ENCODE results near the gene FAM170B. TPM values are rescaled to one million over a fixed set of nuclear protein-coding genes. Genes with fewer than 3 reads are reported as not detected.

Gene FAM170B
- total RNA-seq, 1 experiment from 2014 or later, result not detected

- TF ChIP-seq, protein P1, sequence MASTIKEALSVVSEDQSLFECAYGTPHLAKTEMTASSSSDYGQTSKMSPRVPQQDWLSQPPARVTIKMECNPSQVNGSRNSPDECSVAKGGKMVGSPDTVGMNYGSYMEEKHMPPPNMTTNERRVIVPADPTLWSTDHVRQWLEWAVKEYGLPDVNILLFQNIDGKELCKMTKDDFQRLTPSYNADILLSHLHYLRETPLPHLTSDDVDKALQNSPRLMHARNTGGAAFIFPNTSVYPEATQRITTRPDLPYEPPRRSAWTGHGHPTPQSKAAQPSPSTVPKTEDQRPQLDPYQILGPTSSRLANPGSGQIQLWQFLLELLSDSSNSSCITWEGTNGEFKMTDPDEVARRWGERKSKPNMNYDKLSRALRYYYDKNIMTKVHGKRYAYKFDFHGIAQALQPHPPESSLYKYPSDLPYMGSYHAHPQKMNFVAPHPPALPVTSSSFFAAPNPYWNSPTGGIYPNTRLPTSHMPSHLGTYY (CRISPR knock-in tag; IDR thresholded peaks at IDR 0.05), result no peak
- TF ChIP-seq MXD4 (CRISPR knock-in tag; IDR thresholded peaks at IDR 0.05; ENCODE audit: borderline replicate concordance), result no peak
- TF ChIP-seq, protein P2, sequence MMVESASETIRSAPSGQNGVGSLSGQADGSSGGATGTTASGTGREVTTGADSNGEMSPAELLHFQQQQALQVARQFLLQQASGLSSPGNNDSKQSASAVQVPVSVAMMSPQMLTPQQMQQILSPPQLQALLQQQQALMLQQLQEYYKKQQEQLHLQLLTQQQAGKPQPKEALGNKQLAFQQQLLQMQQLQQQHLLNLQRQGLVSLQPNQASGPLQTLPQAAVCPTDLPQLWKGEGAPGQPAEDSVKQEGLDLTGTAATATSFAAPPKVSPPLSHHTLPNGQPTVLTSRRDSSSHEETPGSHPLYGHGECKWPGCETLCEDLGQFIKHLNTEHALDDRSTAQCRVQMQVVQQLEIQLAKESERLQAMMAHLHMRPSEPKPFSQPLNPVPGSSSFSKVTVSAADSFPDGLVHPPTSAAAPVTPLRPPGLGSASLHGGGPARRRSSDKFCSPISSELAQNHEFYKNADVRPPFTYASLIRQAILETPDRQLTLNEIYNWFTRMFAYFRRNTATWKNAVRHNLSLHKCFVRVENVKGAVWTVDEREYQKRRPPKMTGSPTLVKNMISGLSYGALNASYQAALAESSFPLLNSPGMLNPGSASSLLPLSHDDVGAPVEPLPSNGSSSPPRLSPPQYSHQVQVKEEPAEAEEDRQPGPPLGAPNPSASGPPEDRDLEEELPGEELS (CRISPR knock-in tag; IDR thresholded peaks at IDR 0.05), result no peak
- TF ChIP-seq ZNF219 (CRISPR knock-in tag; IDR thresholded peaks at IDR 0.05; ENCODE audit: borderline replicate concordance), result no peak
- TF ChIP-seq, protein P3, sequence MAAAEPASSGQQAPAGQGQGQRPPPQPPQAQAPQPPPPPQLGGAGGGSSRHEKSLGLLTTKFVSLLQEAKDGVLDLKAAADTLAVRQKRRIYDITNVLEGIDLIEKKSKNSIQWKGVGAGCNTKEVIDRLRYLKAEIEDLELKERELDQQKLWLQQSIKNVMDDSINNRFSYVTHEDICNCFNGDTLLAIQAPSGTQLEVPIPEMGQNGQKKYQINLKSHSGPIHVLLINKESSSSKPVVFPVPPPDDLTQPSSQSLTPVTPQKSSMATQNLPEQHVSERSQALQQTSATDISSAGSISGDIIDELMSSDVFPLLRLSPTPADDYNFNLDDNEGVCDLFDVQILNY (CRISPR knock-in tag; IDR thresholded peaks at IDR 0.05), result no peak
These were observed 22.5 kb downstream of the FAM170B start (continued) for GRCh38 chr10:49111320-49111698.

DNA sequence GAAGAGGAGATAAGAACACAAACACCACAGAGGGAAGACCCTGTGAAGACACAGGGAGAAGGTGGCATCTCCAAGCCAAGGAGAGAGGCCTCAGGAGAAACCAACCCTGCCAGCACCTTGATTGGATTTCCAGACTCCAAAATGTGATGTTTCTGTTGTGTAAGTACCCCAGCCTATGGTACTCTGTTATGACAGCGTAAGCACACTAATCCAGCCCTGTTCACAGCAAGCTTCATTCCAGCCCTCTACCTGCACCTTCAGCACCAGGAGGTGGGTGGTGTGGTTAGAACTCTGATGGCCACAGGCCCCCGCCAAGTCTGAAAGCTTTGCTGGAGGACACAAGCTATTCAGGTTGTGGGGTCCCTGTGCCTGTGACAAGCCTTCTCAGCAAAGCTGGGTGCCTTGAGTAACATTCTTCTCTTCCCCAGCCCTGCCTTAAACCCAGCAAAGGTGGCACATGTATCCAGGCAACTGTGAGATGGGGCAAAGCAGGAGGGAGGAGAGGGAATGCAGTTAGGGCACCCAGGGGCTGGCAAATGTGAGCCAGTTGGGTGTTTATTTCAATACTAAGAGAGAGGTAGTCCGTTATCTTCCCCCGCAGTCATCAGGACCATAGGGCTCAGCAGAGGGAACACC, 23.0 kb downstream of the FAM170B start:
- DNase-seq (ENCODE audit: low spot score), result no peak
- no peak overlapping the region for H3K4me3 Mint-ChIP-seq
- H3K9me3 Mint-ChIP-seq, result no peaks in the 10 kb centered on the region
- TF ChIP-seq, protein P4, sequence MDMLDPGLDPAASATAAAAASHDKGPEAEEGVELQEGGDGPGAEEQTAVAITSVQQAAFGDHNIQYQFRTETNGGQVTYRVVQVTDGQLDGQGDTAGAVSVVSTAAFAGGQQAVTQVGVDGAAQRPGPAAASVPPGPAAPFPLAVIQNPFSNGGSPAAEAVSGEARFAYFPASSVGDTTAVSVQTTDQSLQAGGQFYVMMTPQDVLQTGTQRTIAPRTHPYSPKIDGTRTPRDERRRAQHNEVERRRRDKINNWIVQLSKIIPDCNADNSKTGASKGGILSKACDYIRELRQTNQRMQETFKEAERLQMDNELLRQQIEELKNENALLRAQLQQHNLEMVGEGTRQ (CRISPR knock-in tag; IDR thresholded peaks at IDR 0.05), result no peak
- TF ChIP-seq, protein P1 (CRISPR knock-in tag; IDR thresholded peaks at IDR 0.05), result no peak
- TF ChIP-seq IRF2 (CRISPR knock-in tag; IDR thresholded peaks at IDR 0.05; ENCODE audit: borderline replicate concordance, low read depth), result no peak
- no peak for TF ChIP-seq ZNF232 (CRISPR knock-in tag; IDR thresholded peaks at IDR 0.05)
- TF ChIP-seq ZNF281 (CRISPR knock-in tag; IDR thresholded peaks at IDR 0.05), result no peak
- no peak for TF ChIP-seq SMAD4 (CRISPR knock-in tag; IDR thresholded peaks at IDR 0.05)
- no peak for TF ChIP-seq GABPB1 (CRISPR knock-in tag; IDR thresholded peaks at IDR 0.05)
- H3K4me1 Mint-ChIP-seq, result 0 out of 2 replicates have a peak, but pooled peaks cover 3% of the 10 kb centered on the region
- ChIA-PET POLR2A (no interaction called here), CTCF (interaction anchor here (1.2 to 1.6 kb wide), 2 partner anchors 51 to 129 kb away, joined by 3 read pairs; no protein-coding TSS in a partner anchor)
- H3K36me3 Mint-ChIP-seq, result no peaks in the 10 kb centered on the region
- peaks cover 15% of the 10 kb centered on the region for H3K27me3 Mint-ChIP-seq (ENCODE audit: low read depth)
- H3K27ac Mint-ChIP-seq, result no peak overlapping the region
- no peak for ATAC-seq

GRCh38 chr10:49109669-49110340, 24.0 kb downstream of the FAM170B start:
- POLR2A ChIA-PET, result no interaction called here
- no peak for ATAC-seq
- CTCF ChIA-PET, result interaction anchor here (1.1 to 1.6 kb wide), 3 partner anchors 52 to 128 kb away, joined by 3 to 5 read pairs (median 3); no protein-coding TSS in a partner anchor
- TF ChIP-seq AFF4 (CRISPR knock-in tag; IDR thresholded peaks at IDR 0.05; ENCODE audit: borderline replicate concordance) (no peak), ZNF138 (CRISPR knock-in tag; conservative IDR thresholded peaks at IDR 0.05) (no peak)
- TF ChIP-seq, protein P5, sequence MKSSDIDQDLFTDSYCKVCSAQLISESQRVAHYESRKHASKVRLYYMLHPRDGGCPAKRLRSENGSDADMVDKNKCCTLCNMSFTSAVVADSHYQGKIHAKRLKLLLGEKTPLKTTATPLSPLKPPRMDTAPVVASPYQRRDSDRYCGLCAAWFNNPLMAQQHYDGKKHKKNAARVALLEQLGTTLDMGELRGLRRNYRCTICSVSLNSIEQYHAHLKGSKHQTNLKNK (CRISPR knock-in tag; IDR thresholded peaks at IDR 0.05), result no peak

More at GRCh38 chr10:49109669-49110340, 24.0 kb downstream of the FAM170B start:
- Mint-ChIP-seq H3K27me3 (ENCODE audit: low read depth) (peaks cover 13% of the 10 kb centered on the region), H3K9me3 (no peaks in the 10 kb centered on the region), H3K4me1 (0 out of 2 replicates have a peak, but pooled peaks cover 3% of the 10 kb centered on the region), H3K27ac (no peak overlapping the region), H3K4me3 (no peak overlapping the region), H3K36me3 (no peaks in the 10 kb centered on the region)
- DNase-seq (ENCODE audit: low spot score), result no peak
